OCI-LY3 (cell line): ENCODE data around the gene IKZF2.

Source experiments
- H2AFZ ChIP-seq: fragments of 200-600, 300-600 bp; shearing (Covaris generic); 2 replicates; pipeline ENCODE4 v1.6.0; 2014; ENCODE audit warnings: antibody characterized with exemption, low read depth, low read length
- H3K27ac ChIP-seq: fragments of 200-600, 300-600 bp; sonication (generic); 2 replicates; pipeline ENCODE4 v1.5.1; 2014; ENCODE audit warnings: mild to moderate bottlenecking, low read length, moderate library complexity, mixed read lengths
- H3K27me3 ChIP-seq: fragments of 200-600, 300-600 bp; sonication (generic); 2 replicates; pipeline ENCODE4 v1.6.1; 2014; ENCODE audit warnings: low read depth, low read length, mixed read lengths
- H3K36me3 ChIP-seq: fragments of 200-600, 300-600 bp; sonication (generic); replicated peaks from 2 replicates; pipeline ENCODE3; 2014; ENCODE audit warnings: low read depth, low read length, mixed read lengths
- H3K4me1 ChIP-seq: fragments of 300-600, 200-600 bp; sonication (generic); 2 replicates; pipeline ENCODE4 v1.6.1; 2014; ENCODE audit warnings: low read length, mixed read lengths
- H3K4me2 ChIP-seq: fragments of 200-600, 300-600 bp; sonication (generic); 2 replicates; pipeline ENCODE4 v1.6.1; 2014; ENCODE audit warnings: low read length, mixed read lengths
- H3K4me3 ChIP-seq: fragments of 300-600, 200-600 bp; sonication (generic); 2 replicates; pipeline ENCODE4 v1.5.1; 2014; ENCODE audit warnings: antibody characterized with exemption, mild to moderate bottlenecking, low read length, moderate library complexity
- H3K79me2 ChIP-seq: fragments of 300-600, 200-600 bp; shearing (Covaris generic); 2 replicates; pipeline ENCODE4 v1.6.1; 2014; ENCODE audit warnings: mild to moderate bottlenecking, low read length, mixed read lengths
- H3K9ac ChIP-seq: fragments of 300-600, 200-600 bp; shearing (Covaris generic); 2 replicates; pipeline ENCODE4 v1.6.0; 2014; ENCODE audit warnings: mild to moderate bottlenecking, low read length, moderate library complexity
- H3K9me3 ChIP-seq: fragments of 200-600, 300-600 bp; shearing (Covaris generic); 2 replicates; pipeline ENCODE4 v1.6.1; 2014; ENCODE audit warnings: low read length, mixed read lengths; ENCODE audit not compliant: insufficient read depth
- H4K20me1 ChIP-seq: fragments of 200-600, 300-600 bp; sonication (generic); 2 replicates; pipeline ENCODE4 v1.6.1; 2016; ENCODE audit warnings: low read length, mixed read lengths; ENCODE audit not compliant: insufficient read depth
- EZH2phosphoT487 ChIP-seq: fragments of 200-600 bp; shearing (Covaris generic); IDR thresholded peaks from 2 replicates; pipeline ENCODE4 v1.6.1; 2018; ENCODE audit warnings: antibody characterized with exemption, mixed run types, low read depth
- TF ChIP-seq, protein P1 (sequence below): fragments of 200-600, 300-600 bp; sonication (generic); IDR thresholded peaks from 2 replicates; pipeline ENCODE4 v1.5.1; 2014; ENCODE audit warnings: antibody characterized with exemption, low read length, low read depth

The IKZF2 gene

DNA sequence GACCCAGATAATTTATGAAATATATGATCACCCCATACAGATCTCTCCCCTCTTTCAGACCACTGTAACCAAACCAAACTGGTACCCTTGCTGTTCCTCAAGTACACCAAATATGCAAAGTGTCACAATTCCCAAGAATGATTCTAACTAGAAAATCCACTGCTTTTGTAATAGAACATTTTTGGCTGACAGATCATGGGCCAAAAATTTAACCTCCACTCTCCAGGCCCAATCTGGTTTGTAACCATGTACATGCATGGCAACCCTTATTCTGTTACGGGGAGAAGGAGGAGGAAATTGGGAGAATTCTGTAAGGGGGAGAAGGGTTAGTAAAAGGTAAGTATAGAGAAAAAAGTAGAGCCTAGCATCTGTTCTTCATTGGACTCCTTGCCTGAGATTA is 62.0 kb downstream of the IKZF2 start:
- H2AFZ ChIP-seq, result no peak overlapping the region
- TF ChIP-seq, protein P1, sequence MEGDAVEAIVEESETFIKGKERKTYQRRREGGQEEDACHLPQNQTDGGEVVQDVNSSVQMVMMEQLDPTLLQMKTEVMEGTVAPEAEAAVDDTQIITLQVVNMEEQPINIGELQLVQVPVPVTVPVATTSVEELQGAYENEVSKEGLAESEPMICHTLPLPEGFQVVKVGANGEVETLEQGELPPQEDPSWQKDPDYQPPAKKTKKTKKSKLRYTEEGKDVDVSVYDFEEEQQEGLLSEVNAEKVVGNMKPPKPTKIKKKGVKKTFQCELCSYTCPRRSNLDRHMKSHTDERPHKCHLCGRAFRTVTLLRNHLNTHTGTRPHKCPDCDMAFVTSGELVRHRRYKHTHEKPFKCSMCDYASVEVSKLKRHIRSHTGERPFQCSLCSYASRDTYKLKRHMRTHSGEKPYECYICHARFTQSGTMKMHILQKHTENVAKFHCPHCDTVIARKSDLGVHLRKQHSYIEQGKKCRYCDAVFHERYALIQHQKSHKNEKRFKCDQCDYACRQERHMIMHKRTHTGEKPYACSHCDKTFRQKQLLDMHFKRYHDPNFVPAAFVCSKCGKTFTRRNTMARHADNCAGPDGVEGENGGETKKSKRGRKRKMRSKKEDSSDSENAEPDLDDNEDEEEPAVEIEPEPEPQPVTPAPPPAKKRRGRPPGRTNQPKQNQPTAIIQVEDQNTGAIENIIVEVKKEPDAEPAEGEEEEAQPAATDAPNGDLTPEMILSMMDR, result no peak
- no peak for TF ChIP-seq EZH2phosphoT487
- H3K79me2 ChIP-seq, result no peaks in the 10 kb centered on the region
- H4K20me1 ChIP-seq, result no peaks in the 10 kb centered on the region
- no peak overlapping the region for H3K4me3 ChIP-seq
- H3K36me3 ChIP-seq, result no peaks in the 10 kb centered on the region
- H3K4me1 ChIP-seq, result no peaks in the 10 kb centered on the region
- H3K27me3 ChIP-seq, result no peaks in the 10 kb centered on the region
- H3K4me2 ChIP-seq, result no peak overlapping the region
- H3K9me3 ChIP-seq, result no peaks in the 10 kb centered on the region
- H3K9ac ChIP-seq, result no peak overlapping the region
- no peak overlapping the region for H3K27ac ChIP-seq

DNA sequence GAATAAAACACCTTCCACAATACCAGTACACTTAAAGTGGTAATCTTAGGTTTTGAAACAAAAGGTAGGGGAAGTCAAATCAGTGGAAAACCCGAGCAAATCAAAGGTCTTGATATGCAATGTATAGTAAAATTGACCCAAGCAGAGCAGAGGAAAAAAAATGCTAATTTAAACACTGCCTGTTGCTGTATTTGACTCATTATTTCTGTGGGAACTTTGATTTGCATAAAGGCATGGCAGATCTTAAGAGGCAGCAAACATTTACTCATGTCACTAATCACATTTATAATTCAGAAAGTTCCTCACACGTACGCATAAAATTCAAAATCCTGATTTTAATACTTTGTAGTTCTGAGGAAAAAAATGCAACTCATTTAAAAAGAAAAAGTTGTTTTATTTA is 64.4 kb downstream of the IKZF2 start:
- H3K4me2 ChIP-seq, result no peak overlapping the region
- H4K20me1 ChIP-seq, result no peaks in the 10 kb centered on the region
- no peaks in the 10 kb centered on the region for H3K9me3 ChIP-seq
- H3K4me3 ChIP-seq, result no peak overlapping the region
- H3K27me3 ChIP-seq, result no peaks in the 10 kb centered on the region
- H3K36me3 ChIP-seq, result no peaks in the 10 kb centered on the region
- H3K4me1 ChIP-seq, result no peaks in the 10 kb centered on the region
- TF ChIP-seq EZH2phosphoT487, result no peak
- TF ChIP-seq, protein P1, result no peak
- no peak overlapping the region for H2AFZ ChIP-seq
- no peak overlapping the region for H3K9ac ChIP-seq
- no peaks in the 10 kb centered on the region for H3K79me2 ChIP-seq
- H3K27ac ChIP-seq, result no peak overlapping the region

DNA sequence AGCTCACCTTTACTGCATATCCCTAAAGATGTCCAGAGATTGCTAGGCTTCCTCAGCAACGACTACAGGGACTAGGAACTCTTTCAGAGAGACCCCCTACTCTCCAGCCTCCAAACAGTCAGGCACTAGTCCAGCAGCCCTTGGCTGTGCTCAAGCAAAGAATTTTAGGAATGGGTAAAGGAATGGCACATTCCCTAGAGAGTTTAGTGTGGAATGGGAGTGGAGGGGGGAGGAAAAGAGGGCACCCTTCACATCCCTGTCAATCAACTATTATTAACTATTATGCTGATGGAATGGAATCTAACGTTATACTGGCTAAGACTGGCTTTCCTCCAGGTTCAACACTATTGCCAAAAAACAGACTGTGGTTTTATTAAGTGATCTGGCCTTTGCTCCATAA is 64.8 kb downstream of the IKZF2 start:
- H3K9me3 ChIP-seq, result no peaks in the 10 kb centered on the region
- H3K79me2 ChIP-seq, result no peaks in the 10 kb centered on the region
- no peak overlapping the region for H3K27ac ChIP-seq
- no peaks in the 10 kb centered on the region for H3K27me3 ChIP-seq
- TF ChIP-seq, protein P1, result no peak
- TF ChIP-seq EZH2phosphoT487, result no peak
- H3K9ac ChIP-seq, result no peak overlapping the region
- H4K20me1 ChIP-seq, result no peaks in the 10 kb centered on the region
- H3K4me1 ChIP-seq, result no peaks in the 10 kb centered on the region
- no peak overlapping the region for H2AFZ ChIP-seq
- H3K36me3 ChIP-seq, result no peaks in the 10 kb centered on the region
- H3K4me2 ChIP-seq, result no peak overlapping the region
- H3K4me3 ChIP-seq, result no peak overlapping the region

DNA sequence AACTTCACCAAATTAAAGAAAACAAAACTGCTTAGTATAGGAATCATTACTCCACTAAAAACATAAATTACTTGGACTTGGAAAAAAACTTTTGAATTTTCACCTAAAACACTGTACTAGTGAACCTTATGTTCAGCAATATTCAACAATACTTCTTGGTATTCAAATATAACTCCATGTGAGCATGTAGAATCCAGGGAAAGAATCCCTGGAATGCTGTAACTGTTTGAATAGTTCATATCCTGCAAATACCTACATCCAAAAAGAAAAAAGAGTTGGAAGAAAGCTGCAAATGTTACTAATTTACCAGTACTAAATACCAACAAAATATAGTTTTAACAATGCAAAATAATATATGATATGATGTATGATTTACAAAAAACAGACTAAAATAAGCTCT is 65.4 kb downstream of the IKZF2 start:
- Histone ChIP-seq H3K79me2 (no peaks in the 10 kb centered on the region), H3K4me1 (no peaks in the 10 kb centered on the region), H3K27ac (no peak overlapping the region), H3K4me2 (no peak overlapping the region), H3K36me3 (no peaks in the 10 kb centered on the region), H4K20me1 (no peaks in the 10 kb centered on the region), H3K27me3 (no peaks in the 10 kb centered on the region), H3K9me3 (no peaks in the 10 kb centered on the region), H3K4me3 (no peak overlapping the region), H2AFZ (no peak overlapping the region), H3K9ac (no peak overlapping the region)
- TF ChIP-seq, protein P1, result no peak
- no peak for TF ChIP-seq EZH2phosphoT487
